Activated gamma-delta T cell (primary cell): ENCODE measurements around the gene HCRTR1.

Source experiments
- DNase-seq: peaks from one replicate; lab custom pipeline; 2025; lab: John Stamatoyannopoulos, UW

The HCRTR1 gene

GRCh38 chr1:31626223-31627207 lies 9.0 kb downstream of the HCRTR1 start:
- no peak for DNase-seq

GRCh38 chr1:31627301-31627929 lies 9.9 kb downstream of the HCRTR1 start:
- no peak for DNase-seq

GRCh38 chr1:31627930-31628559 lies 10.6 kb downstream of the HCRTR1 start:
- DNase-seq = no peak

- no peak for DNase-seq
Observed at GRCh38 chr1:31628931-31629556, 11.6 kb downstream of the HCRTR1 start.

GRCh38 chr1:31632649-31633048 lies 15.2 kb downstream of the HCRTR1 start:
- DNase-seq = no peak

GRCh38 chr1:31633117-31633516 lies 15.6 kb downstream of the HCRTR1 start:
- DNase-seq = no peak

GRCh38 chr1:31637915-31638673 lies 20.6 kb downstream of the HCRTR1 start:
- DNase-seq = no peak

- no peak for DNase-seq
Observed at GRCh38 chr1:31639543-31639942, 22.1 kb downstream of the HCRTR1 start.

- no peak for DNase-seq
Observed at GRCh38 chr1:31640179-31640578, 22.7 kb downstream of the HCRTR1 start.

- no peak for DNase-seq
Observed at GRCh38 chr1:31640964-31641363, 23.5 kb downstream of the HCRTR1 start.

- DNase-seq = no peak
Observed at GRCh38 chr1:31642366-31642765, 24.9 kb downstream of the HCRTR1 start.

GRCh38 chr1:31642897-31643296 lies 25.4 kb downstream of the HCRTR1 start:
- no peak for DNase-seq

- no peak for DNase-seq
Observed at GRCh38 chr1:31643976-31644559, 26.6 kb downstream of the HCRTR1 start.

- DNase-seq = peak; percentile 94
Observed at GRCh38 chr1:31644560-31645273, 27.2 kb downstream of the HCRTR1 start, which contains the start of gene PEF1. PEF1 (minus strand) TSS chr1:31644876; CDS start chr1:31644864, 12 bp downstream.

GRCh38 chr1:31645274-31645568 lies 27.7 kb downstream of the HCRTR1 start:
- peak; percentile 57 for DNase-seq

GRCh38 chr1:31646259-31646960 lies 28.9 kb downstream of the HCRTR1 start:
- no peak for DNase-seq

GRCh38 chr1:31647106-31647505 lies 29.6 kb downstream of the HCRTR1 start:
- DNase-seq = no peak

GRCh38 chr1:31648190-31648589 lies 30.7 kb downstream of the HCRTR1 start:
- DNase-seq = no peak

- DNase-seq = no peak
Observed at GRCh38 chr1:31648641-31649357, 31.3 kb downstream of the HCRTR1 start.
